CD1c-positive myeloid dendritic cell (primary cell): Measurements from ENCODE around the gene LRRTM1.

Source experiments
- DNase-seq: peaks from one replicate; pipeline ENCODE4 v3.0.0-alpha.2; 2016; ENCODE audit errors: extremely low spot score

LRRTM1 gene, protein sequence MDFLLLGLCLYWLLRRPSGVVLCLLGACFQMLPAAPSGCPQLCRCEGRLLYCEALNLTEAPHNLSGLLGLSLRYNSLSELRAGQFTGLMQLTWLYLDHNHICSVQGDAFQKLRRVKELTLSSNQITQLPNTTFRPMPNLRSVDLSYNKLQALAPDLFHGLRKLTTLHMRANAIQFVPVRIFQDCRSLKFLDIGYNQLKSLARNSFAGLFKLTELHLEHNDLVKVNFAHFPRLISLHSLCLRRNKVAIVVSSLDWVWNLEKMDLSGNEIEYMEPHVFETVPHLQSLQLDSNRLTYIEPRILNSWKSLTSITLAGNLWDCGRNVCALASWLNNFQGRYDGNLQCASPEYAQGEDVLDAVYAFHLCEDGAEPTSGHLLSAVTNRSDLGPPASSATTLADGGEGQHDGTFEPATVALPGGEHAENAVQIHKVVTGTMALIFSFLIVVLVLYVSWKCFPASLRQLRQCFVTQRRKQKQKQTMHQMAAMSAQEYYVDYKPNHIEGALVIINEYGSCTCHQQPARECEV

DNA sequence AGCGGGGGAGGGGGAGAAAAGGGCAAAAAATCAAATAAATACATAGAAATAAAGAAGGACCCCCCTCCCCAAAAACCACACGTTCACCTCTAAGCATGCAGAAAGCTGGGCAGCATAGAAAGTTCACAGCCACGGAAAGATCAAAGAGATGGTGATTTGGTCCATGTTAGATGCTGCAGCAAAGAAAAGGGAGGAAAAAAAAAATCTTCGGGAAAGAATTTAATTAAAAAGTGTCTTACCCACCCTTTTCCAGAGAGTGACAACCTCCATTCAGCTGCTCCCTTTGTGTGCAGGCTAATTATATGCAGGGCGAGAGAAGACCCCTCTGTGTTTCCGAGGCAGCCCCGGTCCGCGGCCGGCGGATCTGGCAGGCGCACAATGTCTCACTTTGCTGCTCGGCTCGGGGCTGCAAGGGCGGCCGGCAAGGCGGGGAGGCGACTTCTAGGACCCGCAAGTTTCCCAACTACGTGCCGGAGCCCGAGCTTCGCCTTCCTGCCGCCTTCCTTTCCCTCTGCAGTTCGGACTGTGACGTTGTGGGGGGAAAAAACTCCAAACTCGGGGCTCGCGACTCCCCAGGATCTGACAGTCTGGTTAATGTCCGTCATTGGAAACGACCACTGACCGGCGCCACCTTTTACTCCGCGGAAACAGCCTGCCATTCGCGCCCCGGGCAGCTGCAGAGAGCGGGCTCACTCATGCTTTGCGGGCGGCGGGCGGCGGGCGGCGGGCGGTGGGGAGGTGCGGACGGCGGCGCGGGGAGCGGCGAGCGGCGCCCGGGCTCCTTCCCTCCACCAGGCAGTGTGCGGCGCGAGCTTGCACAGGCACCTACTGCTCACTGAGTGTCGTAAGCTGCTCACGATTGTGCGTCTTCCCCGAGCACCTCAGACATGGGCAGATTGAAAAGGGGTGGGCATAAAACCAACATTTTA lies at the start of gene LRRTM1:
Gene LRRTM1, minus strand, starts transcription at position 844 of the 929 bp plus-strand sequence. CDS start 933 bp downstream, outside the sequence.
- no peak for DNase-seq

DNA sequence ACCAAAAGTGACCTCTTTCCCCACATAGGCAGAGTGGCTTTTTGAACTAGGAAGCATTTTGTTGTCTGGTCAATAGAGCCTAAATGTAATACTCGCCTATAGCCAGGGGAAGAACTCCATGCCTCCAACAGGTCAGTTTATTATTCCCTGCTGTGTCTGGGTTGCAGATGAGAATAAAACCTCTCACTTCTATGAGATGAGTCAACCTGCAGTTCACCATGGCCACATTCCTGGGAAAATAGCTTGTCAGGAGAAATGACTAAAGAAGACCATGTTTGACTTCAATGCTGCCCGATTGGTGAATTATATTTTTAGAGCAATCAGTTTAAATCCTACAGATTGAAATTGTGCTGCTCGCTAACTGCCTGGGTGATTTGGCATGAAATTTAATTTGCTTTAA lies 46.7 kb upstream of the LRRTM1 start:
- DNase-seq: no peak

DNA sequence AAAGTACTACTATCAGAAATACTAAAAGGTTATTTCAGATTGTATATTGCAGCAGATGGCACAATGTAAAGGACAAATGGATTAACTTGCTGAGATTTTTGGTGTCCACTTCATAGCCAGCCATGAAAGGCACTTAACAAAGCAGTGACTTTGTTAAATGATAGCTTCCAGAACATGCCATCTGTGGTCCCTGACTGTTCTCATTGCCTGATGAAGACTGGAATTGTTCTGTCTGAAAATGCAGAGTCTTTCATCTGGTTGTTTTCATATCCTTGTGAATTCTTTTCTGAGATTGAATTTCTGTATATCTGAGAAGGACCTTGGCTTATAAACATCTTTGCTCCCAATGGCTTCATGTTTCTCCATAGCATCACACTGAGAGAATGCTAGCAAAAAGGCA lies 44.4 kb upstream of the LRRTM1 start:
- no peak for DNase-seq

DNA sequence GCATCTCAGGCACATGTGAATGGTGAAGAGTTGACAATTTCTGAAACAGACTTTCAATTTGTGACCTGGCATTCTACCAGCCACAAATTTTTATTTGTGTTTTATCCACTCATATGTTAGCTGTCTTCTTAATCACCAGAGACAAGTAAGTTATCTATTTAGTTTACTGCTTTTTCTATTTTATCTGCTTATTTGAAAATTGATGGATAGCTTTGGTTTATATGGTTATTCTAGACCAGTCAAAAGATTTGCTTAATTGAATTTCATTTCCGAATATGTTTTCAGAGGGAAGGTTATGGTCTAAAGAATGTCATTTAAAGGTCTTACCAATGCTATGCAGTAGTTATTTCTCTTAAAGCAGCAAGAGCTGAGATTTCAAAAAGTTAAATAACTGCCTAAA lies 43.5 kb upstream of the LRRTM1 start:
- no peak for DNase-seq

DNA sequence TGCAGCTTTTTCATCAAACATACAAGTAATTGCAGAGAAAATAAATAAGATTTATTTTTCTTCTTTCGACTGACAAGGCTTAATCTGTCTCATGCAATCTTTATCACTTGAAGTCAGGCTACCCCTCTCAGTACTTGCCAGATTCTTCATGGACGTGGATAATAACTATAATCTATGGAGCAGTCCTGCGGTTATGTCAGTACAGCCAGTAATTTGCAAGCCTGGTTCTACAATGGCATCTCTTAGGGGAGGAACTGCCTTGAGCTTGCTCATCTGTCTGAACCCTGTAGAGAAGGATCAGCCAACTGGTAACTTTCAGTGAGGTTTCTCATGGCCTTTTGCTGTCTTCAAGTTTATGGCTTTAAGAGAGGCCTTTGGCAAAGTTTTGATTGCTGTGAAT lies 35.5 kb upstream of the LRRTM1 start:
- no peak for DNase-seq

DNA sequence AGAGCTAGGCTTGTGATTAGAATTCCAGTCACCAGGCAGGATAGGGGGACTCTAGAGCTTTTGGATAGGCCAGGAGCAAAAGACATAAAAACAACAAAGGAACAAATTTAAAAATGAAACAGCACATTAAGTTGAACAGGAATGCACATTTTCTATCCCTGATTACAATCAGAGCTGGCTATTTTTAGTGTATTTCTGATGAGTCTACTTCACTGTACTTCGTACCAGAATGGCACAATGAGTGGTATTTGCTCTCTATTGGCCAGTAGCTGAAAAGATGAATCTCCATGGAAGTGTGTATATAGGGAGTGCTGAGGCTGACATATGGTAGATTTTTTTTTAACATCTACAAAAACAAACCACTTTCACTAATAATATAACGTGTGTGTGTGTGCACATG lies 34.2 kb upstream of the LRRTM1 start:
- DNase-seq: no peak

DNA sequence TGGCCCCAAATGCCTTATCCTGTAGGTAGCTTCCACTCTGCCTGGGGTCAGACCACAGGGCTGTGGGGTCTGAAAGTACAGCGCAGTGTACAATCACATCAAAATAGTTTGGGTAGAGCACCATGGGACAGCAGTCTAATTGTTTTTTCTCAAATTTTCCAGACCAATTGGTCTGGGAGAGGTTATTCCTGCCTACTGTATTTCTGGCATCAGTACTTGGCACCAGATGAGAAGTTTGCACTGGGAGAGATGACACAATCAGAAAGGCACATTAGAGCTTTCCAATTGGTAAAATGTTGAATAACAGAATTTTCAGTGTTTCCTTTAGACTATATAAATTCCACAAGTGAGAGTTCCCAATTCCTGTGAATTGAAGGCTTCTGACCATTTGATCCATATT lies 30.9 kb upstream of the LRRTM1 start:
- no peak for DNase-seq

DNA sequence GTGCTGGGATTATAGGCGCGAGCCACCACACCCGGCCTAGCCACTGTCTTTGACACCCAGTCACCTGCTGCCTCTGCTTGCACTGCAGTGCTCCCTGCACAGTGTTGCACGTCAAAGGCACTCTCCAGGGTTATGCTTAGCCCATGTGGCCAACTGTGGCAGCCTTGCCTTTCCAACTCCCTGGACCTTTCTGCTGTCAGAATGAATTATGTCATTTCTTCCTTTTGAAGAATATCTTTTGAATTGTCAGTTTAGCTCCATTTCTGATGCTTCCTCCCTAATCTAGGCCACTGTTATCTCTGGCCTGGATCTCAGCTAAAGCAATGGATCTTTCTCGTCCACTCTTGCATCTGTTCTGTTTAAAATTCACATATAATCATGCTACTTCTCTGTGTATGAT lies 29.3 kb upstream of the LRRTM1 start:
- no peak for DNase-seq

DNA sequence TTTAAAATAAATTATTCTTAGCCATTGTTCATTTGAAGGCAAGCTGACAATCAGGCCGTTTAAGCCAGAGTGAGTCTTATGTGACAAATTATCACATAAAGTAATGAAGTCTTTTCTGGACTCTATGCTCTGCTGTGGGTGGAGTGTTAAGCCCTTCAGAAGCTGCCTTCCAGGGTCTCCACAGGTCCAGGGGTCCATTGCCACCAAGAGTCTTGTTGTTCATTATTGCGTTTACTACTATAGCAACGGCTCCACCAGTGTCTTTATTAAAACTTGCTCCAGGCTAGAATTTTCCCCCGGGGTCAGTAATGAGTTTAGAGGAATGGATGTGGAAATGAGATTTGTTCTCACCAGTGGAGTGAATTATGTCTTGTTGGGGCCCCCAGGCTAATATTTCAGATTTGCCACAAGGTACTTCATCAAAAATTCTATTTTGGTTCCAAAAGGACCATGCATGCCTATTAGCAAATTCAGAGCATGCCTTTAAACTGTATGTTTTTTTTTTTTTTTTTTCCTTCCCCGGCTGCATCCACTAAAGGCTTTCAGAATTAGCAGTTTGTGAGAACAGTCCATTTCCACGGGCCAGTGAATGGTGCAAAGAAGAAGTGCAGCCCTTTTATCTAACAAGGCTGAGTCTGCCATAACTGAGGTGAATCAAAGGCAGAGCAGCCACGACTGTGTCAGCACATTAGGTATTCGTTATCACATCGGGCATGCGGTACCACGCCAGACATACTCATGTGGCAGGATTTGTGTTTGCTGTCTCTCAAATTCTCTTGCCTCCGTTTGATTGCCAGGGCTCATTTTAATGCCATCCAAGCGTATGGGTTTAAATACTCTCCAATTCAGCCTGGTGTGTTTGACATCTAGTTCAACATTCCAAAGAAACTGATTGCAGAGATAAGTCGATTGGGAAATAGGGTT lies 26.2 kb upstream of the LRRTM1 start:
- DNase-seq: no peak

DNA sequence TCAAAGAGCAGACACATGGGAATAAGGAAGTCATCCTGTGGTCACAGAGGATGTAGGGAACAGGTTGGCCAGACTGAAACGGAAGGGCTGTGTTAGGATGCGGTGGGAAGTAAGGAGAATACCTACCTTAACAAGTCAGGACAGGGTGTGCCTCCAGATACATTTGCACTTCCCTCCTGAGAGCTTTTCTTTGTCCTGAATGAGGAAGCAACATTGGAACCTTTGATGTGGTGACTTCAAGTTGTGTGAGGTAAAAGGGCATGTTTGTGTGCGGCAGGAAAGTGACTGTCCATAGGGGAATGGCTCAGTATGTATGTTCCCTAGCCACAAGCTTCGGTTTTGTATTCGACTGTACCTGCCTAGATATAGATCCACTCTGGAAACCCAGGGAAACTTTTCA lies 24.9 kb upstream of the LRRTM1 start:
- no peak for DNase-seq

DNA sequence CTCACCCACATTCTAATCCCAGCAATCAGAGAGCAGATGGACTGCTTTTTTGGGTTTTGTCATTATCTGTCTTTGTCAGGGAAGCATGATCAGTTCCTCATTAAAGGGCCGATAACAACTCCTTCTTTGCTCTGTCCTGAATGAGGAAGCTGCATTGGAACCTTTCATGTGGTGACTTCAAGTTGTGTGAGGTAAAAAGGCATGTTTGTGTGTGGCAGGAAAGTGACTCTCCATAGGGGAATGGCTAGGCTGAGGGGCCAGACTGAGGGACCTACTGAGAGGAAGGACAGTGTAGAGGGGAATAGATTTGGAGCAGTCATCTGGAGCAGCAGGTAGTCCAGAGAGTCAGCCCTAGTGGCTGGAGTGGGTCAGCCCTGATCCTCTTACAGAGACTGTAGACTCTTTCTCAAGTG lies 23.6 kb upstream of the LRRTM1 start:
- no peak for DNase-seq

DNA sequence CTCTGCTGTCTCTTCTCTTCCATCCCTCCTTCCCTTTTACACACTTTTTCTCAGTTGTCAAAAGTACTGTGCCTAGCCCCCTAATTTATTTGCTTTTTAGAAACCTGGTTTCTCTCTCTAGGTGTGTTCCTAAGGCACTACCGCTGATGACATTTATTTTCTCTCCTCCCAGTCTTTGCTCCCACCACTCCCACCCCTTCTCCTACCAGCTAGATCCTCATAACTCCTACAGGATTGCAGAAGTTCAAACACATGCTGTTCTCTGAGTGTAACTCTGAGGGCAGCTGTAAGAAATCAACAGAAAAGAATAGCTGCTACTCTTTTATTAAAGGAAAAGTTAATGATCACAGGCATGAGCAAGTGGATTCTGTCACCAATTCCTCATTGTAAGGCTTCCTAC lies 22.3 kb upstream of the LRRTM1 start:
- DNase-seq: no peak

DNA sequence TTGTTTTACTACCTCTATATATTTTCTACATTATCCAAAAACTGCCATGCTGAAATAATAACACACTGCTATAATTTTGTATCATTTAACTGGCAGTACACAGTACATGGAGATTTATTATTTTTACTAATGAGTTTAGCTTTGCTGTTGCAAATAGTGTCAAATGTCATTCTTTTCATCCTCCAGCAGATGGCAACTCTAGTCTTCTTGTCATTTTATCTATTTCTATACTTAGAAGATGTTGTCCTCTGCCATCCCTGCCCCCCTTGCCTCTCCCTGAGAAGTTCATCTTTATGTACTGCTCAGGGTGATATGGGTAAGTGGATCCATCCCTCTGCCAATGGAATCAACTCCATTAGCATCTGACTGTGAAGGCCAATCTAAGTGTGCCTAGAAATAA lies 21.7 kb upstream of the LRRTM1 start:
- no peak for DNase-seq

DNA sequence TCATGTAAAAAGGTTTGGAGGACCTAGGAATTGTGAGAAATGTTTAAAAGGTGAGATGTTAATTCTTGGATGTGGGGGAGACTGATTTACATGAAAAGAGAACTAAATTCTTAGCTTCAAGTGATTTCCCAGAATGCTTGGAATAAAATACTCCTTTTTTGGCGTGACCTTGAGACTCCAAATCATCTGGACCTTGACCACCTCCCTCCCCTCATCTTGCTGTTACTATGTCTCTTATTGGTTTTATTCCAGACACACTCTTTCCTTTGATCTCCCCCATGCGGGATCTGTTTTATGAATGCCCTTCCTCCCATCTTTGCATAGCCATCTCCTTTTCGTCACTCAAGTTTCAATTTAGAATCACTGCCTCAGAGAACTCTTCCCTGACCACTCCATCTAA lies 20.0 kb upstream of the LRRTM1 start:
- DNase-seq: no peak

DNA sequence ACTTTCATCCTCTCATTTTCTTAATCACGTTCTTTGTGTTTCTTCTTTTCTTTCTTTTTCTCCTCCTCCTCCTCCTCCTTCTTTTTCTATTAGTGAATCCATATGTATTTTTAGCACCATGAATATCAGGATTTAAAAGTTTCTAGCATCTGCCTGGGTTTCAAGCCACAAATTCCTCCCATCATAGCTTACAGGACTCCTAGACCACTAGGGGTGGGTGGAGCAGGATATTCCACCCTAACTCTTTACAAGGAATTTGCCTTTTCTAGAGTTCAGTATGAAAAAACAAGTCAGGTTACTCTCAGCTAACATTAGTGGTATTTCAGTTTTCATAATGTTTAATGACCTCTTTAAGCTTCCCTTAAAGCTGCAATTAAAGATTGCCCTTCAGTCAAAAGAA lies 19.1 kb upstream of the LRRTM1 start:
- no peak for DNase-seq

DNA sequence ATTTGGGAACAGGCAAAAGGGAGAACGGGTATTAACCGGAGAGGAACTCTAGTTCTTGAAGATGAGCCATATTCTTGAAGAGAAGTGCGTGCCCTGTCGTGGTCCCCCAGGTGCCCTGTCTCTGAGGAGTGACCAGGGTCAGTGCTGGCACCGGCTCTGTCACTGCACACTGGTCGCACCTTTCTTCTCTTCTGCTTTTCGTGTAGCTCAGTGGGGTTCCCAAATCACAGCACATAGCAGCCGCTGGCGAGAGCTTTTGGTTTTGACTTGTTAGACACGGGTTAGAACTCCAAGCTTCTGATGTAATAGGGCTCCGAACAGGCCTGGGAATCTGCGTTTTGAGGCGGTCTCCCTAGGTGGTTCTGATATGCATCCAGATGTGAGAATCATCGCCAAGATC lies 18.4 kb upstream of the LRRTM1 start:
- DNase-seq: no peak

DNA sequence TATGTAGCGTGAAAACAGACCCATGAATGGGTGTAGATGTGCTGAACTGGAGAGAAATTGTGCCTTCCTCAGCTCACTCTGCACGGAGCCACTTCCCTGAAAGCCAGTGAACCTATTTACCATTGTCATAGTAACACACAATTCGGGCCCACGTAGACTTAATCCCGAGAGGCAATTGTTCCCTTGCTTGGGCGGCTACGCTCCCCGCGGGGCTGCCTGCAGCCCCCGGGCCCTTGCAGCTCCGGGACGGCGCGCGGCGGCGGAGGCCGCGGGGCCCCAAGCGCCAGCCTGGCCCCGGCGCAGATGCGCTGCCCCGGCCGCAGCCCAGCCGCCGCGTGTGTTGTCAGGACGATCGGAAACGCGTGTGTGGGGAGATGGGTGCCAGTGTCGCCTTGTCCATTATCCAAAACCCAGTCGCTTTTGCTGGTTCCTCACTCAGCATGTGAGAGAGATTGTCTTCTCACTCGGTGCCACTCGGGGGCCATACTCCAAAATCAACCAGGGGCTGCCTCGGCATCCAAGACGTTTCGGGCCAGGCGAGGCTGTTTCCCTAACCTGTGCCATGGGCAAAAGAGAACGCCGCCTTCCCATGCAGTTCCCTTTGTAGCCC lies 17.9 kb upstream of the LRRTM1 start:
- DNase-seq: no peak

DNA sequence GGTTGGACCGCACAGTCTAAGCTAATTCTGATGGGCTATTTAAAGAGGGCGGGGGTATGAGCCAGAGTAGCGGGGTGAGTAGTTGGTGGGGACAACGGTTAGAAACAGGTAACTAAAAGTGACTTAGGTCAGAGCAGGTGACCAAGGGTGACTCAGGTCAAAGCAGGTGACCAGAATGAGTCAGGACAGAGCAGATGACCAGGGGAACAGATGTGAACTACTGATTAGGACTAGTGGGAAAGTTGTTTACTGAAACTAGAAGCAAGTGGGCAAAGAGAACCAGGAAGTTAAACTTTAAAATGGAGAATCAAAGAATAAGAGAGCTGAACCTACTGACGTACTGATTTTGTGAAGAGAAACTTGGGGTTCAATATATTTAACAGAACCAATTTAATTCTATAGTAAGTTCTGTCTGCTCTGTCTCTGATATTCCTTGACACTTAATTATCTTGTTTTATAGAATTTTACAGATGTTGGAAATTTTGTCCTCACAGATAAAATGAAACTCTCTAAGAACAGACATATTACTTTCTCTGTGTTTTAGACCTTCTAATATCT lies 7.8 kb upstream of the LRRTM1 start:
- DNase-seq: no peak

DNA sequence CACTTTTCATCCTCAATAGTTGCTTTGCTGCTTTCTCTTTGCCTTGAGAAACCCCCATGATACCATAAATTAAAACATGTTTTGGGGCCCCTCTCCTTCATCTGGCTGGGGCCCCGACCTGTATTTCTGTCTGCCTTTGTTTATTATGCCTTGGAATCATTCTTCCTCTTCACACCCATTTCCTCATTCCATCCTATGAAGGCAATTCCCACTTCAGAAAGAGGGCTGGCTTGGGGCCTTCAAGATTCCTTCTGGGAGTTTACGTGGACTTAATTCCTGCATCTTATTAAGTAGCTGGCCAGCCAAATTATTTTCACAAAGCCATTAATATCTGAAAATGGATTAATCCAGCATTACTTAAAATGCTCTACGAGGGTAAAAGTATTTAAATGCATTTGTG lies 6.8 kb upstream of the LRRTM1 start:
- no peak for DNase-seq

DNA sequence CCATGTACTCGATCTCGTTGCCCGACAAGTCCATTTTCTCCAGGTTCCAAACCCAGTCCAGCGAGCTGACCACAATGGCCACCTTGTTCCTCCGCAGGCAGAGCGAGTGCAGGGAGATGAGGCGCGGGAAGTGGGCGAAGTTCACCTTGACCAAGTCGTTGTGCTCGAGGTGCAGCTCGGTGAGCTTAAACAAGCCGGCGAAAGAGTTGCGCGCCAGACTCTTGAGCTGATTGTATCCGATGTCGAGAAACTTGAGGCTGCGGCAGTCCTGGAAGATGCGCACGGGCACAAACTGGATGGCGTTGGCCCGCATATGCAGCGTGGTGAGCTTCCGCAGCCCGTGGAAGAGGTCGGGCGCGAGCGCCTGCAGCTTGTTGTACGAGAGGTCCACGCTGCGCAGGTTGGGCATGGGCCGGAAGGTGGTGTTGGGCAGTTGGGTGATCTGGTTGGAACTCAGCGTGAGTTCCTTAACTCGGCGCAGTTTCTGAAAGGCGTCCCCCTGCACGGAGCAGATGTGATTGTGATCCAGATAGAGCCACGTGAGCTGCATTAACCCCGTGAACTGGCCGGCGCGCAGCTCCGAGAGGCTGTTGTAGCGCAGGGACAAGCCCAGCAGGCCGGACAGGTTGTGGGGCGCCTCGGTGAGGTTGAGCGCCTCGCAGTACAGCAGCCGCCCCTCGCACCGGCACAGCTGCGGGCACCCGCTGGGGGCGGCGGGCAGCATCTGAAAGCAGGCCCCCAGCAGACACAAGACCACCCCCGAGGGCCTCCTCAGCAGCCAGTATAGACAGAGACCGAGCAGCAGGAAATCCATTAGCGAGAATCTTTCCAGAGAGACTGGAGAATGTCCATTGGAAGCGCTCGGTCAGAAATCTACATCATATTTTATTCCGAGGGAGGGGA lies 1.3 kb downstream of the LRRTM1 start:
- no peak for DNase-seq
